WTC11 (cell line): ENCODE data around the gene NINL. TPM values are rescaled to one million over a fixed set of nuclear protein-coding genes. Genes with fewer than 3 reads are reported as not detected.
A peak's percentile ranks its signal among the peaks of the same experiment; 100 is the strongest.

Experiments used
- AFF4 ChIP-seq: sonication (generic); formaldehyde crosslinking; IDR thresholded peaks from 2 replicates; pipeline ENCODE4 v1.8.1; 2023; ENCODE audit warnings: mild to moderate bottlenecking, missing genetic modification reagents, borderline replicate concordance
- ATF6 ChIP-seq: sonication (generic); formaldehyde crosslinking; IDR thresholded peaks from 2 replicates; pipeline ENCODE4 v1.8.1; 2023; ENCODE audit warnings: mild to moderate bottlenecking, missing genetic modification reagents
- ELF4 ChIP-seq: sonication (generic); formaldehyde crosslinking; IDR thresholded peaks from 2 replicates; pipeline ENCODE4 v1.8.1; 2022; ENCODE audit warnings: low read depth, mild to moderate bottlenecking, moderate library complexity, missing genetic modification reagents
- ESRRA ChIP-seq: sonication (generic); formaldehyde crosslinking; IDR thresholded peaks from 2 replicates; pipeline ENCODE4 v1.8.1; 2022; ENCODE audit warnings: mild to moderate bottlenecking, missing genetic modification reagents, borderline replicate concordance
- FOXK1 ChIP-seq: sonication (generic); formaldehyde crosslinking; IDR thresholded peaks from 2 replicates; pipeline ENCODE4 v1.8.0; 2022; ENCODE audit warnings: mild to moderate bottlenecking, moderate library complexity, missing genetic modification reagents
- JUN ChIP-seq: sonication (generic); formaldehyde crosslinking; IDR thresholded peaks from 2 replicates; pipeline ENCODE4 v1.8.0; 2023; ENCODE audit warnings: mild to moderate bottlenecking, missing genetic modification reagents
- NFE2L1 ChIP-seq: sonication (generic); formaldehyde crosslinking; IDR thresholded peaks from 2 replicates; pipeline ENCODE4 v1.8.1; 2023; ENCODE audit warnings: missing genetic modification reagents
- OVOL2 ChIP-seq: fragments of 250-450 bp; sonication (Bioruptor Pico); IDR thresholded peaks from 2 replicates; pipeline ENCODE4 v1.9.0; 2021; ENCODE audit warnings: mild to moderate bottlenecking, borderline replicate concordance
- SMAD3 ChIP-seq: sonication (generic); formaldehyde crosslinking; IDR thresholded peaks from 2 replicates; pipeline ENCODE4 v1.8.0; 2022; ENCODE audit warnings: missing genetic modification reagents, mild to moderate bottlenecking, borderline replicate concordance
- TCF7 ChIP-seq: sonication (generic); formaldehyde crosslinking; IDR thresholded peaks from 2 replicates; pipeline ENCODE4 v1.8.0; 2022; ENCODE audit warnings: mild to moderate bottlenecking, low read depth, missing genetic modification reagents, moderate library complexity
- TEAD1 ChIP-seq: sonication (generic); formaldehyde crosslinking; IDR thresholded peaks from 2 replicates; pipeline ENCODE4 v1.8.0; 2022; ENCODE audit warnings: mild to moderate bottlenecking, missing genetic modification reagents
- TEAD4 ChIP-seq: sonication (generic); formaldehyde crosslinking; IDR thresholded peaks from 2 replicates; pipeline ENCODE4 v1.8.0; 2022; ENCODE audit warnings: mild to moderate bottlenecking, missing genetic modification reagents
- USF1 ChIP-seq: sonication (generic); formaldehyde crosslinking; IDR thresholded peaks from 2 replicates; pipeline ENCODE4 v1.8.0; 2022; ENCODE audit warnings: mild to moderate bottlenecking, missing genetic modification reagents
- ZNF232 ChIP-seq: sonication (generic); formaldehyde crosslinking; IDR thresholded peaks from 2 replicates; pipeline ENCODE4 v1.8.0; 2022; ENCODE audit warnings: mild to moderate bottlenecking, missing genetic modification reagents
- ZNF416 ChIP-seq: fragments of 250-450 bp; sonication (Bioruptor Pico); IDR thresholded peaks from 2 replicates; pipeline ENCODE4 v1.9.0; 2021; ENCODE audit warnings: mild to moderate bottlenecking, inconsistent platforms
- ZNF532 ChIP-seq: fragments of 250-450 bp; sonication (Bioruptor Pico); IDR thresholded peaks from 2 replicates; pipeline ENCODE4 v1.9.0; 2021; ENCODE audit warnings: mild to moderate bottlenecking, borderline replicate concordance
- ZNF671 ChIP-seq: fragments of 250-450 bp; sonication (Bioruptor Pico); IDR thresholded peaks from 2 replicates; pipeline ENCODE4 v1.8.0; 2021; ENCODE audit warnings: mild to moderate bottlenecking
- ZSCAN18 ChIP-seq: fragments of 250-450 bp; sonication (Bioruptor Pico); IDR thresholded peaks from 2 replicates; pipeline ENCODE4 v2.1.2; 2022; ENCODE audit warnings: mild to moderate bottlenecking, moderate library complexity
- total RNA-seq: library from RNA; stranded (reverse); gene quantifications from 3 replicates; pipeline ENCODE4 v1.2.3, GENCODE V29; 2021
- TF ChIP-seq, protein P1 (sequence below): sonication (generic); formaldehyde crosslinking; IDR thresholded peaks from 2 replicates; pipeline ENCODE4 v1.8.0; 2022; ENCODE audit warnings: mild to moderate bottlenecking, missing genetic modification reagents
- TF ChIP-seq, protein P2 (sequence below): fragments of 250-450 bp; sonication (Bioruptor Pico); IDR thresholded peaks from 2 replicates; pipeline ENCODE4 v1.8.0; 2021; ENCODE audit warnings: mild to moderate bottlenecking
- TF ChIP-seq, protein P3 (sequence below): fragments of 250-450 bp; sonication (Bioruptor Pico); IDR thresholded peaks from 2 replicates; pipeline ENCODE4 v1.9.0; 2021; ENCODE audit warnings: moderate library complexity, mild to moderate bottlenecking, inconsistent platforms, borderline replicate concordance

NINL gene
- total RNA-seq, 1 experiment from 2014 or later: 36.0 TPM

- TF ChIP-seq USF1 (CRISPR knock-in tag) (peak; percentile 13), AFF4 (CRISPR knock-in tag) (0 out of 2 replicates have a peak, but pooled peaks have one; percentile 25), ZNF532 (CRISPR knock-in tag) (no peak), TEAD1 (CRISPR knock-in tag) (peak; percentile 99), ELF4 (CRISPR knock-in tag) (peak; percentile 70; the same call in 1 of the 2 replicates), NFE2L1 (CRISPR knock-in tag) (no peak), ZNF671 (CRISPR knock-in tag) (no peak), ZNF416 (no peak), SMAD3 (CRISPR knock-in tag) (no peak), OVOL2 (no peak), ATF6 (CRISPR knock-in tag) (no peak), JUN (CRISPR knock-in tag) (peak; percentile 69; the same call in 1 of the 2 replicates), ZSCAN18 (CRISPR knock-in tag) (no peak), ESRRA (CRISPR knock-in tag) (no peak), ZNF232 (CRISPR knock-in tag) (no peak), TEAD4 (CRISPR knock-in tag) (peak; percentile 95), FOXK1 (CRISPR knock-in tag) (peak; percentile 69; the same call in 1 of the 2 replicates), TCF7 (no peak)
- TF ChIP-seq, protein P1, sequence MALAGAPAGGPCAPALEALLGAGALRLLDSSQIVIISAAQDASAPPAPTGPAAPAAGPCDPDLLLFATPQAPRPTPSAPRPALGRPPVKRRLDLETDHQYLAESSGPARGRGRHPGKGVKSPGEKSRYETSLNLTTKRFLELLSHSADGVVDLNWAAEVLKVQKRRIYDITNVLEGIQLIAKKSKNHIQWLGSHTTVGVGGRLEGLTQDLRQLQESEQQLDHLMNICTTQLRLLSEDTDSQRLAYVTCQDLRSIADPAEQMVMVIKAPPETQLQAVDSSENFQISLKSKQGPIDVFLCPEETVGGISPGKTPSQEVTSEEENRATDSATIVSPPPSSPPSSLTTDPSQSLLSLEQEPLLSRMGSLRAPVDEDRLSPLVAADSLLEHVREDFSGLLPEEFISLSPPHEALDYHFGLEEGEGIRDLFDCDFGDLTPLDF: 0 out of 2 replicates have a peak, but pooled peaks have one; percentile 68
- TF ChIP-seq, protein P2, sequence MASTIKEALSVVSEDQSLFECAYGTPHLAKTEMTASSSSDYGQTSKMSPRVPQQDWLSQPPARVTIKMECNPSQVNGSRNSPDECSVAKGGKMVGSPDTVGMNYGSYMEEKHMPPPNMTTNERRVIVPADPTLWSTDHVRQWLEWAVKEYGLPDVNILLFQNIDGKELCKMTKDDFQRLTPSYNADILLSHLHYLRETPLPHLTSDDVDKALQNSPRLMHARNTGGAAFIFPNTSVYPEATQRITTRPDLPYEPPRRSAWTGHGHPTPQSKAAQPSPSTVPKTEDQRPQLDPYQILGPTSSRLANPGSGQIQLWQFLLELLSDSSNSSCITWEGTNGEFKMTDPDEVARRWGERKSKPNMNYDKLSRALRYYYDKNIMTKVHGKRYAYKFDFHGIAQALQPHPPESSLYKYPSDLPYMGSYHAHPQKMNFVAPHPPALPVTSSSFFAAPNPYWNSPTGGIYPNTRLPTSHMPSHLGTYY (CRISPR knock-in tag): peak; percentile 76; the same call in 1 of the 2 replicates
- TF ChIP-seq, protein P3, sequence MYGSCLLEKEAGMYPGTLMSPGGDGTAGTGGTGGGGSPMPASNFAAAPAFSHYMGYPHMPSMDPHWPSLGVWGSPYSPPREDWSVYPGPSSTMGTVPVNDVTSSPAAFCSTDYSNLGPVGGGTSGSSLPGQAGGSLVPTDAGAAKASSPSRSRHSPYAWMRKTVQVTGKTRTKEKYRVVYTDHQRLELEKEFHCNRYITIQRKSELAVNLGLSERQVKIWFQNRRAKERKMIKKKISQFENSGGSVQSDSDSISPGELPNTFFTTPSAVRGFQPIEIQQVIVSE (CRISPR knock-in tag): no peak
These were observed 177.8 kb downstream of the NINL start, which contains the start of gene GINS1 (continued) for GRCh38 chr20:25407311-25408169.
